ENCODE measurements around the gene TARM1.
"Not testable (repeated sequence)": the region's sequence is repeated elsewhere in the genome, so short reads cannot be mapped to it uniquely, and the experiment has no call there.

Gene TARM1

DNA sequence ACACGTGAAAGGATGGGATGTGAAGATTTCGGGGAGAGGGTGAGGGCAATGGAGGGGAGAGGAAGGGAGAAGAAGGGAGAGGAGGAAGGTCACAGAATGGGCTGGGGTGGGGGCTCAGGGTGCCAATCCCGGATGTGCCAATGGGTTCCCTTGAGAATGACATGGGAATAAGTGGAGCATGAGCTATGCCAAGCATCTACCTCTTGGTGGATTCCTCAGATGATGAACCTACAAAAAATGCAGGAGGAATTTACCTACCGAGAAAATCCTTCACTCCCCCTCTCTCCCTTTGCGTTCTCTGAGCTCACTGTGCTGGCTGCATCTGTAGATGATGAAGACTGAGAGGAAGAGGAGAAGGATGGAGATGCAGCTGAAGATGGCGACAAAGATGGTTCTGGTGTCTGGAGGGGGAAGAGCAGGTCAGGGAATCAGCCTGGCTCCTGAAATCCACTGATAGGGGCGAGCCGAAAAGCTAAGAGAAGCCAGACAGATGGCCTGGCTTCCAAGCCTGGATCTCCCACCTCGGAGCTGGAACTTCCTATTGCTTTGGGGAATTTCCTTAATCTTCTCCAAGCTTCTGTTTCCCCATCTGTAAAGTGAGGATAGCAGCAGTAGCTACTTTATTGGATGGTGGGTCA lies 39.1 kb downstream of the TARM1 start:
- Histone ChIP-seq H3K9me3 (ENCODE audit: insufficient read depth, low read length) (no peaks in the 10 kb centered on the region), H3K27me3 (ENCODE audit: low read length) (no peaks in the 10 kb centered on the region), H3K36me3 (ENCODE audit: low read length) (no peaks in the 10 kb centered on the region), H3K9me2 (replicated peaks; ENCODE audit: insufficient read depth, low read length) (no peaks in the 10 kb centered on the region), H3K4me2 (ENCODE audit: low read depth, low read length, poor library complexity, severe bottlenecking) (no peak overlapping the region), H3K9ac (ENCODE audit: low read length) (no peak overlapping the region), H4K20me1 (ENCODE audit: low read depth, low read length) (no peaks in the 10 kb centered on the region), H3K79me2 (ENCODE audit: insufficient read depth, low read length) (no peaks in the 10 kb centered on the region), H3K27ac (ENCODE audit: low read depth, low read length) (no peak overlapping the region), H3K4me3 (ENCODE audit: insufficient read depth, low read length, poor library complexity, severe bottlenecking) (no peak overlapping the region), H2AFZ (ENCODE audit: low read depth, low read length, severe bottlenecking) (no peak overlapping the region), H3F3A (ENCODE audit: insufficient read depth) (no peaks in the 10 kb centered on the region)
- TF ChIP-seq EZH2phosphoT487 (conservative IDR thresholded peaks at IDR 0.05; ENCODE audit: low read length), result no peak
- no peak for TF ChIP-seq CTCF (IDR thresholded peaks at IDR 0.05; ENCODE audit: insufficient read depth, low read length, poor library complexity, severe bottlenecking)

DNA sequence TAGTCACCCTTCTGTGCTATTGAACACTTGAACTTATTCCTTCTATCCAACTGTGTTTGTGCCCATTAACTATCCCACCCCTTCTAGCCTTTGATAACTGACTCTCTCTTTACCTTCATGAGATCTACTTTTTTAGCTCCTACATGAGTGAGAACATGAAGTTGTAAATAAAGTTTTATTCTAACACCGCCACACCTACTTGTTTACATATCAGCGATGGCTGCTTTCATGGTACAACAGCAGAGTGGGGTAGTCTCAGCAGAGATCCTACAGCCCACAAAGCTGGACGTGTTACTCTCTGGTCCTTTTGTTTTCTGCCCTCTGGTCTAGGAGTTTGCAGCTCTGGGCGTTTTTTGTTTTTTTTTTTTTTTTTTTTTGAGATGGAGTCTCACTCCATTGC lies 41.2 kb downstream of the TARM1 start:
- H3K36me3 ChIP-seq (ENCODE audit: low read length), result no peaks in the 10 kb centered on the region
- TF ChIP-seq CTCF (IDR thresholded peaks at IDR 0.05; ENCODE audit: insufficient read depth, low read length, poor library complexity, severe bottlenecking) (no peak), EZH2phosphoT487 (conservative IDR thresholded peaks at IDR 0.05; ENCODE audit: low read length) (no peak)
- H2AFZ ChIP-seq (ENCODE audit: low read depth, low read length, severe bottlenecking), result no peak overlapping the region
- no peaks in the 10 kb centered on the region for H3K9me2 ChIP-seq (replicated peaks; ENCODE audit: insufficient read depth, low read length)
- no peaks in the 10 kb centered on the region for H3F3A ChIP-seq (ENCODE audit: insufficient read depth)
- no peak overlapping the region for H3K4me3 ChIP-seq (ENCODE audit: insufficient read depth, low read length, poor library complexity, severe bottlenecking)
- no peak overlapping the region for H3K4me2 ChIP-seq (ENCODE audit: low read depth, low read length, poor library complexity, severe bottlenecking)
- no peak overlapping the region for H3K9ac ChIP-seq (ENCODE audit: low read length)
- no peak overlapping the region for H3K27ac ChIP-seq (ENCODE audit: low read depth, low read length)
- no peaks in the 10 kb centered on the region for H3K27me3 ChIP-seq (ENCODE audit: low read length)
- no peaks in the 10 kb centered on the region for H4K20me1 ChIP-seq (ENCODE audit: low read depth, low read length)
- H3K79me2 ChIP-seq (ENCODE audit: insufficient read depth, low read length), result no peaks in the 10 kb centered on the region
- no peaks in the 10 kb centered on the region for H3K9me3 ChIP-seq (ENCODE audit: insufficient read depth, low read length)

GRCh38 chr19:54036542-54036941 lies 44.6 kb downstream of the TARM1 start:
- not testable (repeated sequence) for H3K4me3 ChIP-seq (ENCODE audit: insufficient read depth, low read length, poor library complexity, severe bottlenecking); H2AFZ ChIP-seq (ENCODE audit: low read depth, low read length, severe bottlenecking); H3F3A ChIP-seq (ENCODE audit: insufficient read depth); H3K9me3 ChIP-seq (ENCODE audit: insufficient read depth, low read length); H4K20me1 ChIP-seq (ENCODE audit: low read depth, low read length); H3K79me2 ChIP-seq (ENCODE audit: insufficient read depth, low read length); H3K27ac ChIP-seq (ENCODE audit: low read depth, low read length); H3K9ac ChIP-seq (ENCODE audit: low read length); H3K9me2 ChIP-seq (replicated peaks; ENCODE audit: insufficient read depth, low read length); H3K36me3 ChIP-seq (ENCODE audit: low read length); H3K27me3 ChIP-seq (ENCODE audit: low read length); H3K4me2 ChIP-seq (ENCODE audit: low read depth, low read length, poor library complexity, severe bottlenecking)

- no peaks in the 10 kb centered on the region for H3K9me2 ChIP-seq (replicated peaks; ENCODE audit: insufficient read depth, low read length)
- no peaks in the 10 kb centered on the region for H3K27me3 ChIP-seq (ENCODE audit: low read length)
- H3F3A ChIP-seq (ENCODE audit: insufficient read depth), result no peaks in the 10 kb centered on the region
- H3K27ac ChIP-seq (ENCODE audit: low read depth, low read length), result no peak overlapping the region
- no peak overlapping the region for H3K9ac ChIP-seq (ENCODE audit: low read length)
- H3K4me3 ChIP-seq (ENCODE audit: insufficient read depth, low read length, poor library complexity, severe bottlenecking), result no peak overlapping the region
- H3K9me3 ChIP-seq (ENCODE audit: insufficient read depth, low read length), result no peaks in the 10 kb centered on the region
- no peak overlapping the region for H2AFZ ChIP-seq (ENCODE audit: low read depth, low read length, severe bottlenecking)
- H3K79me2 ChIP-seq (ENCODE audit: insufficient read depth, low read length), result no peaks in the 10 kb centered on the region
- TF ChIP-seq EZH2phosphoT487 (conservative IDR thresholded peaks at IDR 0.05; ENCODE audit: low read length), result no peak
- no peak for TF ChIP-seq CTCF (IDR thresholded peaks at IDR 0.05; ENCODE audit: insufficient read depth, low read length, poor library complexity, severe bottlenecking)
- H3K4me2 ChIP-seq (ENCODE audit: low read depth, low read length, poor library complexity, severe bottlenecking), result no peak overlapping the region
- no peaks in the 10 kb centered on the region for H3K36me3 ChIP-seq (ENCODE audit: low read length)
- H4K20me1 ChIP-seq (ENCODE audit: low read depth, low read length), result no peaks in the 10 kb centered on the region
These were observed 45.7 kb downstream of the TARM1 start for GRCh38 chr19:54035215-54036178.

Measured in SU-DHL-6 (cell line).